ENCODE measurements around the gene HYPK.
"Not testable (repeated sequence)": the region's sequence is repeated elsewhere in the genome, so short reads cannot be mapped to it uniquely, and the experiment has no call there.

HYPK gene

DNA sequence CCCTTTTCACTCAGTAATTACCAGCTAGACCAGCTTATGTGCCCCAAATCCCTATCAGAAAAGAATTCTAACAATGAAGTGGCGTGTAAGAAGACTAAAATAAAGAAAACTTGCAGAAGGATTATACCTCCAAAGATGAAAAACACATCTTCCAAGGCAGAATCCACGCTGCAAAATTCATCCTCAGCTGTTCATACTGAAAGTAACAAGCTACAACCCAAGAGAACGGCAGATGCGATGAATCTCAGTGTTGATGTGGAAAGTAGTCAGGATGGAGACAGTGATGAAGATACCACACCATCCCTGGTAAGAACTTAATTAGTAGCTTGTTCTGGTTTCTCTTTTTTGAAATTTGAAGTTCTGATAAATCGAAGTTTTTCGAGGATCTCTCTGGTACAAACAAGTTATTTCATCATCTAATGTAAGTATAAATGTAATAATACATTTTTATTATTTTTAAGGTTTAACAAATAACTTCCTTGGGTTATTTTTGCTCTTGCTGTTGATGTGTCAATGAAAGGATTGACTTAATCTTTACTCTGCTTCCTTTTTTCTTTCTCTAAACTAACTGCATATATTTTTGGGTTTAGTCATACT is 27.8 kb downstream of the HYPK start:
- TF ChIP-seq, protein P1, sequence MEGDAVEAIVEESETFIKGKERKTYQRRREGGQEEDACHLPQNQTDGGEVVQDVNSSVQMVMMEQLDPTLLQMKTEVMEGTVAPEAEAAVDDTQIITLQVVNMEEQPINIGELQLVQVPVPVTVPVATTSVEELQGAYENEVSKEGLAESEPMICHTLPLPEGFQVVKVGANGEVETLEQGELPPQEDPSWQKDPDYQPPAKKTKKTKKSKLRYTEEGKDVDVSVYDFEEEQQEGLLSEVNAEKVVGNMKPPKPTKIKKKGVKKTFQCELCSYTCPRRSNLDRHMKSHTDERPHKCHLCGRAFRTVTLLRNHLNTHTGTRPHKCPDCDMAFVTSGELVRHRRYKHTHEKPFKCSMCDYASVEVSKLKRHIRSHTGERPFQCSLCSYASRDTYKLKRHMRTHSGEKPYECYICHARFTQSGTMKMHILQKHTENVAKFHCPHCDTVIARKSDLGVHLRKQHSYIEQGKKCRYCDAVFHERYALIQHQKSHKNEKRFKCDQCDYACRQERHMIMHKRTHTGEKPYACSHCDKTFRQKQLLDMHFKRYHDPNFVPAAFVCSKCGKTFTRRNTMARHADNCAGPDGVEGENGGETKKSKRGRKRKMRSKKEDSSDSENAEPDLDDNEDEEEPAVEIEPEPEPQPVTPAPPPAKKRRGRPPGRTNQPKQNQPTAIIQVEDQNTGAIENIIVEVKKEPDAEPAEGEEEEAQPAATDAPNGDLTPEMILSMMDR (IDR thresholded peaks at IDR 0.05; ENCODE audit: control insufficient read depth, extremely low read depth, insufficient read depth): no peak
- no peak for DNase-seq (ENCODE audit: low read depth)
- H3K4me3 ChIP-seq (ENCODE audit: low read depth, low read length): no peak overlapping the region

DNA sequence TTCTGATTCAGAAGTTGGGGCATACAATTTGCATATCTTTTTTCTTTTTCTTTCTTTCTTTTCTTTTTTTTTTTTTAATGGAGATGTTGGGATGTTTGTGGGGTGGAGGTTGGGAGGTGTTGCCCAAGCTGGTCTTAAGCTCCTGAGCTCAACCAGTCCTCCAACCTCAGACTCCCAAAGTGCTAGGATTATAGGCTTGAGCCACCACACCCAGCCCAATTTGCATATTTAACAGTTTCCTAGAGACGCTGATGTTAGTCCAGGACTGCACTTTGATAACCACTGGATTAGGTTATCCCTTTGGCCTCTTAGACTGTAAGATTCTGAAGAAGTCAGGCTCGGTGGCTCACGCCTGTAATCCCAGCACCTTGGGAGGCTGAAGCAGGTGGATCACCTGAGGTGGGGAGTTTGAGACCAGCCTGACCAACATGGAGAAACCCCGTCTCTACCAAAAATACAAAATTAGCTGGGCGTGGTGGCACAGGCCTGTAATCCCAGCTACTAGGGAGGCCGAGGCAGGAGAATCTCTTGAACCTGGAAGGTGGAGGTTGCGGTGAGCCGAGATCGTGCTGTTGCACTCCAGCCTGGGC is 29.6 kb downstream of the HYPK start:
- not testable (repeated sequence) for H3K4me3 ChIP-seq (ENCODE audit: low read depth, low read length); DNase-seq (ENCODE audit: low read depth)

DNA sequence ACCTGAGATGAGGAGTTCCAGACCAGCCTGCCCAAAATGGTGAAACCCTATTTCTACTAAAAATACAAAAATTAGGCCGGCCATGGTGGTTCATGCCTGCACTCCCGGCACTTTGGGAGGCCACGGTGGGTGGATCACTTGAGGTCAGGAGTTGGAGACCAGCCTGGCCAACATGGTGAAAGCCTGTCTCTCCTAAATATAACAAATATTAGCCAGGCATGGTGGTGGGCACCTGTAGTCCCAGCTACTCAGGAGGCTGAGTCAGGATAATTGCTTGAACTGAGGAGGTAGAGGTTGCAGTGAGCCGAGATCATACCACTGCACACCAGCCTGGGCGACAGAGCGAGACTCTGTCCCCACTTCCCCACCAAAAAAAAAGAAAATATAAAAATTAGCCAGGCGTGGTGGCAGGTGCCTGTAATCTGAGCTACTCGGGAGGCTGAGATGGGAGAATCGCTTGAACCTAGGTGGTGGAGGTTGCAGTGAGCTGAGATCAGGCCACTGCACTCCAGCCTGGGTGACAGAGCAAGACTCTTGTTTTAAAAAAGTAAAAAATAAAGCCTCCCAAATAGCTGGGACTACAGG is 30.4 kb downstream of the HYPK start:
- not testable (repeated sequence) for H3K4me3 ChIP-seq (ENCODE audit: low read depth, low read length)

DNA sequence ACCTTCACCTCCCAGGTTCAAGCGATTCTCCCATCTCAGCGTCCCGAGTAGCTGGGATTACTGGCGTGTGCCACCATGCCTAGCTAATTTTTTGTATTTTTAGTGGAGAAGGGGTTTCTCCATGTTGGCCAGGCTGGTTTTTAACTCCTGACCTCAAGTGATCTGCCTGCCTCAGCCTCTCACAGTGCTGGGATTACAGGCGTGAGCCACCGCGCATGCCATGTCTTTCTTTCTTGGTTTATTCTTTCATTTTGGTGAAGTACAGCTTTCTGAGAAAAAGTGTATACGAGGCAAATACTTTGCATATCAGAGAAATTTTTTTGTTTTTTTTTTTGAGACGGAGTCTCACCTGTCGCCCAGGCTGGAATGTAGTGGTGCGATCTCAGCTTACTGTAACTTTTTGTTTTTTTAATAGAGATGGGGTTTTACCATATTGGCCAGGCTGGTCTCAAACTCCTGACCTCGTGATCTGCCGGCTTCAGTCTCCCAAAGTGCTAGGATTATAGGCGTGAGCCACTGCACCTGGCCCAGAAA is 31.2 kb downstream of the HYPK start:
- DNase-seq (ENCODE audit: low read depth); H3K4me3 ChIP-seq (ENCODE audit: low read depth, low read length): not testable (repeated sequence)

More for the DNA sequence above, 30.4 kb downstream of the HYPK start:
- not testable (repeated sequence) for DNase-seq (ENCODE audit: low read depth)

DNA sequence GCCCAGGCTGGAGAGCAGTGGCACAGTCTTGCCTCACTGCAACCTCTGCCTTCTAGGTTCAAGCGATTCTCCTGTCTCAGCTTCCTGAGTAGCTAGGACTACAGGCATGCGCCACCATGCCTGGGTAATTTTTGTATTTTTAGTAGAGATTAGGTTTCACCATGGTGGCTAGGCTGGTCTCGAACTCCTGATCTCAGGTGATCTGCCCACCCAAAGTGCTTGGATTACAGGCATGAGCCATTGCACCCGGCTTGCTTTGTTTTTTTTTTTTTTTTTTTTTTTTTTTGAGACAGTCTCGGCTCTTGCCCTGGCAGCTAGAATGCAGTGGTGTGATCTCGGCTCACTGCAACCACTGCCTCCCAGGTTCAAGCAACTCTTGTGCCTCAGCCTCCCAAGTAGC is 32.1 kb downstream of the HYPK start:
- not testable (repeated sequence) for DNase-seq (ENCODE audit: low read depth); H3K4me3 ChIP-seq (ENCODE audit: low read depth, low read length)

DNA sequence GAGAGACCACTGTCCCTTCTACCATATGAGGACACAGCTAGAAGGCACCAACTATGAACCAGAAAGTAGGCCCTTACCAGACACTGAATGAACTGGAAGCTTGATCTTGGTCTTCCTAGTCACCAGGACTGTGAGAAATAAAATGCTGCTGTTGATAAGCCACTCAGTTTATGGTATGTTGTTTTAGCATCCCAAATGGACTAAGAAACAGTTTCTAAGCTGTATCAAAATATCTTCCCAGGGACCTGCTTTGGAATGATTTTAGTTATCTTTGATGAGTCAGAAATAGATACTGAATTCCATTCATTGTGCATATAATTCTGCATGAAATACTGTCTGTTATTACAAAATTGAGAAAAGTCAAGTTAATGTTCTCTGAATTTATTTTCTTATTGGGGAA is 45.0 kb downstream of the HYPK start:
- H3K4me3 ChIP-seq (ENCODE audit: low read depth, low read length): no peak overlapping the region
- TF ChIP-seq, protein P1 (IDR thresholded peaks at IDR 0.05; ENCODE audit: control insufficient read depth, extremely low read depth, insufficient read depth): no peak
- DNase-seq (ENCODE audit: low read depth): no peak

DNA sequence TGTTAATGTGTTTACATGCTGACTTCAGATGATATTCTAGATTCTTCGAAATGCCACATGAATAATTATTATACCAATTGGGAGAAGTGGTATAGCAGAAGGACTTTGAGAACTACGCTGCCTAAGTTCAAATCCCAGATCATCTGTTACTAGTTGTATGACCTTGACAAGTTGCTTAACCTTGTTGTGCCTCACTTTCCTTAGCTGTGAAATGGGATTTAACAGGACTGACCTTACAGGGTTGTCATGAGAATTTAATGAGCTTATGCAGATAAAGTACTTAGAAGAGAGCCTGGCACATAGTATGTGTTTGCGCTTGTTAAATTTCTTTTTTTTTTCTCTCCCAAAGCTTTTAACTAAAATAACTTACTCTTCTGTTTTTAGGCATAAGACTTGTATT is 50.9 kb downstream of the HYPK start:
- DNase-seq (ENCODE audit: low read depth): no peak
- TF ChIP-seq, protein P1 (IDR thresholded peaks at IDR 0.05; ENCODE audit: control insufficient read depth, extremely low read depth, insufficient read depth): no peak
- no peak overlapping the region for H3K4me3 ChIP-seq (ENCODE audit: low read depth, low read length)

DNA sequence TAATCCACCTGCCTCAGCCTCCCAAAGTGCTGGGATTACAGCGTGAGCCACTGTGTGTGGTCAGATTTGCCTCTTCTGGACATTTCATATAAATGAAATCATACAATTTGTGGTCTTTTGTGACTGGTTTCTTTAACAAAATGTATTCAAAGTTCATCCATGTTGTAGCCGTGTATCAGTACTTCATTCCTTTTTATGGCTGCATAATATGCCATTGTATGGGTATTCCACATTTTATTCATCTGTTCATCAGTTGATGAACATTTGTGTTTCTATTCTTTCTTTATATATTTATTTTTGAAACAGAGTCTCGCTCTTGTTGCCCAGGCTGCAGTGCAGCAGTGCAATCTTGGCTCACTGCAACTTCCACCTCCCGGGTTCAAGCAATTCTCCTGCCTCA is 52.2 kb downstream of the HYPK start:
- TF ChIP-seq, protein P1 (IDR thresholded peaks at IDR 0.05; ENCODE audit: control insufficient read depth, extremely low read depth, insufficient read depth): no peak
- no peak overlapping the region for H3K4me3 ChIP-seq (ENCODE audit: low read depth, low read length)
- DNase-seq (ENCODE audit: low read depth): no peak

Data from LNCaP clone FGC (cell line).